Activated CD8-positive, alpha-beta memory T cell treated with anti-CD3 and anti-CD28 coated beads for 1 hour (primary cell): ENCODE results near the gene ACAD9.
A peak's percentile ranks its signal among the peaks of the same experiment; 100 is the strongest.
"Not testable (repeated sequence)": the region's sequence is repeated elsewhere in the genome, so short reads cannot be mapped to it uniquely, and the experiment has no call there.

ENCODE experiments used
- DNase-seq, 2 donors: peaks; one replicate each; pipeline ENCODE4 v3.0.0-alpha.2; 2020; ENCODE audit warnings: low read depth in 1 of 2; ENCODE audit errors: extremely low read depth in 1 of 2

ACAD9 gene

GRCh38 chr3:128879125-128879969, at the start of gene ACAD9:
ACAD9 (plus strand) TSS chr3:128879620; CDS start chr3:128879692, 72 bp downstream.
- DNase-seq = peak; percentile 89 to 95

GRCh38 chr3:128829925-128830625, 49.3 kb upstream of the ACAD9 start:
- DNase-seq = not testable (repeated sequence)

GRCh38 chr3:128830762-128831161, 48.7 kb upstream of the ACAD9 start:
- DNase-seq = not testable (repeated sequence)

- DNase-seq = not testable (repeated sequence)
Observed at GRCh38 chr3:128832979-128833378, 46.4 kb upstream of the ACAD9 start.

- no peak for DNase-seq
Observed at GRCh38 chr3:128835096-128835495, 44.3 kb upstream of the ACAD9 start.

- DNase-seq = no peak
Observed at GRCh38 chr3:128841926-128842920, 37.2 kb upstream of the ACAD9 start.

GRCh38 chr3:128844502-128844901, 34.9 kb upstream of the ACAD9 start:
- DNase-seq = no peak

- DNase-seq = no peak
Observed at GRCh38 chr3:128845119-128845777, 34.2 kb upstream of the ACAD9 start.

- peak; percentile 55 to 65 for DNase-seq
Observed at GRCh38 chr3:128845778-128846485, 33.5 kb upstream of the ACAD9 start.

GRCh38 chr3:128846486-128846891, 32.9 kb upstream of the ACAD9 start:
- DNase-seq = no peak

GRCh38 chr3:128847666-128848370, 31.6 kb upstream of the ACAD9 start:
- DNase-seq = no peak

GRCh38 chr3:128848936-128849335, 30.5 kb upstream of the ACAD9 start:
- DNase-seq = no peak

GRCh38 chr3:128849911-128850455, 29.4 kb upstream of the ACAD9 start:
- DNase-seq = no peak

GRCh38 chr3:128850544-128850943, 28.9 kb upstream of the ACAD9 start:
- no peak for DNase-seq

GRCh38 chr3:128851601-128852000, 27.8 kb upstream of the ACAD9 start:
- no peak for DNase-seq

GRCh38 chr3:128853826-128854225, 25.6 kb upstream of the ACAD9 start:
- no peak for DNase-seq

GRCh38 chr3:128854475-128854874, 24.9 kb upstream of the ACAD9 start:
- DNase-seq = no peak

GRCh38 chr3:128855569-128855968, 23.9 kb upstream of the ACAD9 start:
- DNase-seq = no peak

GRCh38 chr3:128858167-128858566, 21.3 kb upstream of the ACAD9 start:
- no peak for DNase-seq
